Panc1 (cell line): ENCODE results near the gene DNM1L. TPM values are rescaled to one million over a fixed set of nuclear protein-coding genes. Genes with fewer than 3 reads are reported as not detected.

Experiments
- ATAC-seq: fragments of 200-7000 bp; cut with Tn5 transposase; 2 replicates; pipeline ENCODE4 v1.9.1; 2020; ENCODE audit warnings: mild to moderate bottlenecking, moderate library complexity
- BruUV-seq: library from RNA; stranded (reverse); fragments of 400-500 nt; replicated peaks from 2 replicates; lab custom pipeline; 2021; lab: Mats Ljungman, UMichigan
- CTCF ChIA-PET: fragments of 300-600 bp; sonication (Branson Sonifier 250); formaldehyde crosslinking; loops from one replicate; lab custom pipeline; 2022; ENCODE audit warnings: antibody characterized with exemption; lab: Charles Lee
- POLR2A ChIA-PET: fragments of 300-600 bp; sonication (Branson Sonifier 250); formaldehyde crosslinking; loops from one replicate; lab custom pipeline; 2022; ENCODE audit warnings: antibody characterized with exemption; lab: Charles Lee
- DNase-seq: peaks from one replicate; pipeline ENCODE4 v3.0.0-alpha.2; 2010; ENCODE audit warnings: low read depth, low spot score
- H3K27ac ChIP-seq: 2 replicates; pipeline ENCODE4 v1.5.1; 2011; ENCODE audit warnings: mild to moderate bottlenecking, low read length, inconsistent platforms
- H3K27me3 ChIP-seq: fragments of 200-500 bp; sonication (Bioruptor generic); 2 replicates; pipeline ENCODE4 v1.6.0; 2014; ENCODE audit warnings: low read length, inconsistent platforms; ENCODE audit not compliant: control insufficient read depth, insufficient read depth
- H3K36me3 ChIP-seq: fragments of 200-500 bp; sonication (Bioruptor generic); 2 replicates; pipeline ENCODE4 v1.5.1; 2014; ENCODE audit warnings: inconsistent platforms, mild to moderate bottlenecking, low read length, moderate library complexity; ENCODE audit not compliant: control insufficient read depth, insufficient read depth
- H3K4me1 ChIP-seq: 2 replicates; pipeline ENCODE4 v1.5.1; 2011; ENCODE audit warnings: inconsistent platforms, mild to moderate bottlenecking, low read length, moderate library complexity; ENCODE audit not compliant: control insufficient read depth, insufficient read depth
- H3K4me3 ChIP-seq, 2 experiments: 2 replicates each; pipeline ENCODE4 v1.5.1; 2011 to 2012; ENCODE audit warnings: low read depth in 2 of 2, low read length in 2 of 2, mild to moderate bottlenecking in 2 of 2, inconsistent platforms in 1 of 2, moderate library complexity in 1 of 2
- H3K9me3 ChIP-seq: fragments of 200-500 bp; sonication (Bioruptor generic); 2 replicates; pipeline ENCODE4 v1.5.1; 2014; ENCODE audit warnings: low read depth, mild to moderate bottlenecking, inconsistent platforms, low read length, moderate library complexity; ENCODE audit not compliant: control insufficient read depth, insufficient read depth
- CTCF ChIP-seq: fragments of 450-650 bp; IDR thresholded peaks from 2 replicates; pipeline ENCODE4 v1.5.1; 2017; ENCODE audit warnings: mild to moderate bottlenecking
- POLR2AphosphoS5 ChIP-seq: IDR thresholded peaks from 2 replicates; pipeline ENCODE4 v1.6.1; 2012; ENCODE audit warnings: mild to moderate bottlenecking, low read depth, low read length, moderate library complexity
- REST ChIP-seq, 2 experiments: IDR thresholded peaks; 2 replicates each; pipeline ENCODE4 v1.6.1; 2011 to 2012; ENCODE audit warnings: low read depth in 2 of 2, control low read depth in 1 of 2, low read length in 1 of 2, mild to moderate bottlenecking in 1 of 2, moderate library complexity in 1 of 2; ENCODE audit not compliant: insufficient read depth in 1 of 2
- SIN3A ChIP-seq: IDR thresholded peaks from 2 replicates; pipeline ENCODE4 v1.6.1; 2012; ENCODE audit warnings: low read depth, mild to moderate bottlenecking, low read length, moderate library complexity, borderline replicate concordance; ENCODE audit not compliant: insufficient read depth
- TCF7L2 ChIP-seq: IDR thresholded peaks from 2 replicates; pipeline ENCODE4 v1.6.1; 2011; ENCODE audit warnings: mild to moderate bottlenecking, low read depth, low read length, inconsistent platforms
- in situ Hi-C: cut with HindIII; loops from 2 replicates; pipeline ENCODE4 v1.10.0; 2016; ENCODE audit warnings: low sequenced_read_pairs, low pct_unique_long_range_greater_than_20kb
- intact Hi-C: fragments of 100-400 bp; cut with micrococcal nuclease; formaldehyde crosslinking; loops from one replicate; pipeline ENCODE4 v1.10.0; 2022; ENCODE audit not compliant: unreplicated experiment
- total RNA-seq: library from RNA; stranded (reverse); gene quantifications from one replicate; pipeline ENCODE4 v1.2.1, GENCODE V29; 2021; ENCODE audit not compliant: unreplicated experiment

Gene DNM1L
- total RNA-seq, 1 experiment from 2014 or later: 91.8 TPM

GRCh38 chr12:32736445-32736844 is 57.3 kb downstream of the DNM1L start:
- Histone ChIP-seq H3K27ac (no peak overlapping the region), H3K9me3 (no peaks in the 10 kb centered on the region), H3K27me3 (no peaks in the 10 kb centered on the region), H3K4me3 (no peak overlapping the region), H3K4me1 (no peaks in the 10 kb centered on the region), H3K36me3 (peaks cover 49% of the 10 kb centered on the region)
- CTCF ChIA-PET: interaction anchor here (0.6 kb wide), 1 partner anchor 19 kb away, joined by 3 read pairs; the partner anchor contains the start of gene YARS2
- ATAC-seq (no peak), DNase-seq (no peak)
- TF ChIP-seq SIN3A: no peak
- TF ChIP-seq POLR2AphosphoS5: no peak
- no peak for TF ChIP-seq REST (IDR thresholded peaks at IDR 0.05; ENCODE audit: insufficient read depth in 1 of 2, low read depth in 2 of 2, low read length in 1 of 2)
- no peak for TF ChIP-seq CTCF
- no peak for TF ChIP-seq TCF7L2
- POLR2A ChIA-PET: no interaction called here
- intact Hi-C loops (loop anchor here (10.0 kb wide), 1 partner anchor 282 kb away; no protein-coding TSS in a partner anchor), in situ Hi-C loops (no loop called here)
- BruUV-seq: no TSS peak

GRCh38 chr12:32737715-32738114 is 58.6 kb downstream of the DNM1L start:
- Histone ChIP-seq H3K4me1 (no peaks in the 10 kb centered on the region), H3K9me3 (no peaks in the 10 kb centered on the region), H3K27ac (no peak overlapping the region), H3K4me3 (no peak overlapping the region), H3K36me3 (peaks cover 50% of the 10 kb centered on the region), H3K27me3 (no peaks in the 10 kb centered on the region)
- intact Hi-C loops: loop anchor here (10.0 kb wide), 1 partner anchor 283 kb away; no protein-coding TSS in a partner anchor
- no TSS peak for BruUV-seq
- no peak for DNase-seq
- CTCF ChIA-PET: no interaction called here
- POLR2A ChIA-PET: no interaction called here
- ATAC-seq: no peak
- in situ Hi-C loops: no loop called here
- TF ChIP-seq CTCF: no peak
- no peak for TF ChIP-seq POLR2AphosphoS5
- no peak for TF ChIP-seq SIN3A
- no peak for TF ChIP-seq TCF7L2
- no peak for TF ChIP-seq REST (IDR thresholded peaks at IDR 0.05; ENCODE audit: insufficient read depth in 1 of 2, low read depth in 2 of 2, low read length in 1 of 2)
